ENCODE results near the gene DUS2.

The DUS2 gene

DNA sequence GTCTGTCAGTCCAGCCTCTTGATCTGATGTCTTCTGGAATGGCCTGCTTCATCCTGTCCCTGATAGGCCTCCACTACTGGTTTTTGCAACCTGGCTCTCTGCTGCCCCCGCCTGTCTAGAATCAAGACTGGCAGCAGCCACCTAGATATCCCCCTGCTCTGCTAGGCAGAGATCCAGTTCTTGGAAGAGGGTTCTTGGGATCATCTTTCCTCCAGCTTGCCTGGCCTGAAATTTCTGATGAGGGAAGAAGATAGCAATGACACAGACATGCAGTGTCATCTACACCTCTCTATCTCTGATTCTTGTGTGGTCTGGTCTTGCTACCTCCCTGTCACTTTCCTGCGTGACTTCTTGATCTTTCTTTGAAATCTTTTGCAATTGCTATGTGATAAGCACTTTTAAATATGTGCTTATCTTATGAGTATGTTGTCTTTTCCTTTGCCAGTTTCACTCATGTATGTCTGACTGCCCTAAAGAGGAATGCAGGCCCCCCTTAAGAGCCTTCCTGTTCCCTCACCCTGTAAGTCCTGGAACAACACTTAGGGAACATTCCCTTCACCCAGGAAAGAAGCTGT, 41.8 kb downstream of the DUS2 start:
- peak; percentile 70 for DNase-seq (ENCODE audit: low read depth)
- TF ChIP-seq, protein P1, sequence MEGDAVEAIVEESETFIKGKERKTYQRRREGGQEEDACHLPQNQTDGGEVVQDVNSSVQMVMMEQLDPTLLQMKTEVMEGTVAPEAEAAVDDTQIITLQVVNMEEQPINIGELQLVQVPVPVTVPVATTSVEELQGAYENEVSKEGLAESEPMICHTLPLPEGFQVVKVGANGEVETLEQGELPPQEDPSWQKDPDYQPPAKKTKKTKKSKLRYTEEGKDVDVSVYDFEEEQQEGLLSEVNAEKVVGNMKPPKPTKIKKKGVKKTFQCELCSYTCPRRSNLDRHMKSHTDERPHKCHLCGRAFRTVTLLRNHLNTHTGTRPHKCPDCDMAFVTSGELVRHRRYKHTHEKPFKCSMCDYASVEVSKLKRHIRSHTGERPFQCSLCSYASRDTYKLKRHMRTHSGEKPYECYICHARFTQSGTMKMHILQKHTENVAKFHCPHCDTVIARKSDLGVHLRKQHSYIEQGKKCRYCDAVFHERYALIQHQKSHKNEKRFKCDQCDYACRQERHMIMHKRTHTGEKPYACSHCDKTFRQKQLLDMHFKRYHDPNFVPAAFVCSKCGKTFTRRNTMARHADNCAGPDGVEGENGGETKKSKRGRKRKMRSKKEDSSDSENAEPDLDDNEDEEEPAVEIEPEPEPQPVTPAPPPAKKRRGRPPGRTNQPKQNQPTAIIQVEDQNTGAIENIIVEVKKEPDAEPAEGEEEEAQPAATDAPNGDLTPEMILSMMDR (conservative IDR thresholded peaks at IDR 0.05; ENCODE audit: control insufficient read depth, insufficient read depth, low read depth, low read length): peak; percentile 90
- no peak overlapping the region for H3K4me3 ChIP-seq (ENCODE audit: control insufficient read depth, low read depth, low read length)

DNA sequence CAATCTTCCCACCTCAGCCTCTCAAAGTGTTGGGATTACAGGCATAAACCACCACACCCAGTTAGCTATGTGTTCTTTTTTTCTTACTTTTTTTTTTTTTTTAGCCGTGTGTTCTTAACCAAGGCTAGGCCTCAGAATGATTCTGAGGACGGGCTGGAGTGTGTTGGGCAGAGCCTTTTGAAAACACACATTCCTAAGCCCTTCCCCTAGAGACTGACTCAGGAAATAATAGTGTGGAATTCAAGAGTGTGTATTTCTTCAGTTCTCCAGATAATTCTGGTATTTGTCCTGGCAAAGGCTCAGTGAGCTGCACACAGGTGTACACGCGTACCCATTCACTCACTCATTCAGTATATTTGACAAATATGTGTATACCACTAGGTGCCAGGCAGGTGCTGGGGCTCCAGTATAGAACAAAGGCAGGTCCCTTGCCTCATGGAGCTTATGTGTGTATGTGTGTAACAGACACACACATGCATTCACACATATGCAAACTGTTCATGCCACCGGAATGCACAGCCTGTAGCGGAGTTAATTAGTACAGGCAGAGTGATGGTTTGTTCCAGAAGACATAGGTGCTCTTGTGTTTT, 42.7 kb downstream of the DUS2 start:
- TF ChIP-seq, protein P1 (conservative IDR thresholded peaks at IDR 0.05; ENCODE audit: control insufficient read depth, insufficient read depth, low read depth, low read length): no peak
- no peak overlapping the region for H3K4me3 ChIP-seq (ENCODE audit: control insufficient read depth, low read depth, low read length)
- peak; percentile 70 for DNase-seq (ENCODE audit: low read depth)

DNA sequence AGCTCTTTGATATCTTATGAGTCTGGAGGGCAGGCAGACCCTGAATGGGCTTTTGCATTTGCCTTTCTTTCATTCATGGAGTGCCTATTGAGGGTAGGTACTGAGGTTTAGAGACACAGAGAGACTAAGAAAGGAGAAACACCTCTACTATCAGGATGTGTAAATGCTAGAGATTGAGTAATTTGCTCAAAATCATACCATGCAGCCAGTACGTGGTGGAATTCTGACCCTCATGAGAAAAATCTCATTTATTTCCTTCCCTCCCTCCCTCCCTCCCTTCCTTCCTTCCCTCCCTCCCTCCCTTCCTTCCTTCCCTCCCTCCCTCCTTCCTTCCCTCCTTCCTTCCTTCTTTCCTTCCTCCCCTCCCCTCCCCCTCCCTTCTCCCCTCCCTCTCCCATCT, 43.7 kb downstream of the DUS2 start:
- no peak overlapping the region for H3K4me3 ChIP-seq (ENCODE audit: control insufficient read depth, low read depth, low read length)
- no peak for DNase-seq (ENCODE audit: low read depth)
- TF ChIP-seq, protein P1 (conservative IDR thresholded peaks at IDR 0.05; ENCODE audit: control insufficient read depth, insufficient read depth, low read depth, low read length): no peak

DNA sequence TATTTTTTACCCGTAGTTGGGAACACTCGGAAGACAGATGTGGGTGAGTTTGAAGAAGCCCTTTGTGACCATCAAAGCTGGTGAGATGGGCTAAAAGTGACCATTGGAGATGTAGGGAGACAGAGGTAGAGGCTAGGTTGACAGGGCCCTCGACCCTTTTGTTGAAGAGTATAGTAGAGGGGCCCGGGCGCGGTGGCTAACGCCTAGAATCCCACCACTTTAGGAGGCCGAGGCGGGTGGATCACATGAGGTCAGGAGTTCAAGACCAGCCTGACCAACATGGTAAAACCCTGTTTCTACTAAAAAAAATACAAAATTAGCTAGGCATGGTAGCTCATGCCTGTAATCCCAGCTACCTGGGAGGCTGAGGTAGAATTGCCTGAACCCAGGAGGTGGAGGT, 45.8 kb downstream of the DUS2 start:
- TF ChIP-seq, protein P1 (conservative IDR thresholded peaks at IDR 0.05; ENCODE audit: control insufficient read depth, insufficient read depth, low read depth, low read length): no peak
- H3K4me3 ChIP-seq (ENCODE audit: control insufficient read depth, low read depth, low read length): no peak overlapping the region
- no peak for DNase-seq (ENCODE audit: low read depth)

DNA sequence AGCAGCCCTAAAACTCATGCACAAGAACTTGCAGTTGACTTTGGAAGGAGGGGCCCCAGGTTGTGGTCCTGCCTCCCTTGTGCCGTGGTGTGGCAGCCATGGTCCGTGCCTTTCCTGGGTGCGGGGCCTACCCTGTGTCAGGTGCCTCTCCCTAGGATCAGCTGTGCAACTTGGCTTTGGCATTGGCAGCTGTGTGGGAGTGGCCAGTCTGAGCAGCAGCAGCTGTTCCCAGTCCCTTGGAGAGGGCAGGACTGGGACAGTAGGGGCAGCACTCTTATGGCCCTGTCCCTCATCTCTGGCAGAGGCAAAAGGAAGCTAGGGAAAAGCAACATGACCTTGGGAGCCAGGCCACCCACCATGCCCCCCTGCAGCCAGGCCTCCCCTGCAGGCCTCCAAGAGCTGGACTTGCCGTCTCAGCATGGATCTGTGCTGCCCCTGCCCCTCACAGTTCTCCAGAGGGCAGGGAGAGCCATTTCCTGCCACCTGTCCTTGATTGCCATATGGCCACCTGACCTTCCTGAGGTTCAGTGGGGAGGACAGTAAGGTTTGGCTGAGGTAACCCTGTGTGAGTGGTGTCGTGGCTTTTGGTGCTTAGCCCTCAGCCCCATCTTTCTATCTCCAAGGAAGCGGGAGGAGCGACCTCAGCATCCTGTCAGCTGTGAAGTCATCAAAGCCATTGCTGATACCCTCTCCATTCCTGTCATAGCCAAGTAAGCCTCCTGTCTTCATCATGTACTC, 46.6 kb downstream of the DUS2 start:
- no peak for DNase-seq (ENCODE audit: low read depth)
- no peak overlapping the region for H3K4me3 ChIP-seq (ENCODE audit: control insufficient read depth, low read depth, low read length)
- TF ChIP-seq, protein P1 (conservative IDR thresholded peaks at IDR 0.05; ENCODE audit: control insufficient read depth, insufficient read depth, low read depth, low read length): no peak

DNA sequence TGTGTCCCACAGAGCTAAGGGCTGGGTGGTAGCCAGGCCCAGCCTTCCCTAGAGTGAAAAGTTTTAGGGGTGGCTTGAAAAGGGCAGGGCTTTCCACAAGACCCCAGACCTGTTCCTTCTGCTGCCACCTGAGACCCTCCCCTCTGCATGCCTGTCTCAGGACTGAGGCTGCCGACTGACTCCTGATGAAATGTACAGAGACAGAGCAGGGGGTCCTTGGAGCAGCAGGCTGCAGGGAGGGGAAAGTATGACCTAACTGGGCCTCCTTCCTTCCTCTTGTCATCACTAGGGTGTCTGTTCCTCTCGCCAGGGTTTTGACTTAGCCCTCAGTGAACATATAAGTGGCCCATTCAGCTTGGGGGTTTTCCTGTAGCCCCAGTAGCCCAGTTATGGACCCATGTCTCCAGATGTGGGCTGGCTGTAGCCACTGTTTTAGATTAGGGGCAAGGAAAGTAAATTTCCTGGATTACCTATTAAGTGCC, 47.2 kb downstream of the DUS2 start:
- no peak overlapping the region for H3K4me3 ChIP-seq (ENCODE audit: control insufficient read depth, low read depth, low read length)
- no peak for DNase-seq (ENCODE audit: low read depth)
- TF ChIP-seq, protein P1 (conservative IDR thresholded peaks at IDR 0.05; ENCODE audit: control insufficient read depth, insufficient read depth, low read depth, low read length): no peak

All from fibroblast of mammary gland (primary cell).